Measurements from ENCODE around the gene BACE1-AS.

BACE1-AS gene

DNA sequence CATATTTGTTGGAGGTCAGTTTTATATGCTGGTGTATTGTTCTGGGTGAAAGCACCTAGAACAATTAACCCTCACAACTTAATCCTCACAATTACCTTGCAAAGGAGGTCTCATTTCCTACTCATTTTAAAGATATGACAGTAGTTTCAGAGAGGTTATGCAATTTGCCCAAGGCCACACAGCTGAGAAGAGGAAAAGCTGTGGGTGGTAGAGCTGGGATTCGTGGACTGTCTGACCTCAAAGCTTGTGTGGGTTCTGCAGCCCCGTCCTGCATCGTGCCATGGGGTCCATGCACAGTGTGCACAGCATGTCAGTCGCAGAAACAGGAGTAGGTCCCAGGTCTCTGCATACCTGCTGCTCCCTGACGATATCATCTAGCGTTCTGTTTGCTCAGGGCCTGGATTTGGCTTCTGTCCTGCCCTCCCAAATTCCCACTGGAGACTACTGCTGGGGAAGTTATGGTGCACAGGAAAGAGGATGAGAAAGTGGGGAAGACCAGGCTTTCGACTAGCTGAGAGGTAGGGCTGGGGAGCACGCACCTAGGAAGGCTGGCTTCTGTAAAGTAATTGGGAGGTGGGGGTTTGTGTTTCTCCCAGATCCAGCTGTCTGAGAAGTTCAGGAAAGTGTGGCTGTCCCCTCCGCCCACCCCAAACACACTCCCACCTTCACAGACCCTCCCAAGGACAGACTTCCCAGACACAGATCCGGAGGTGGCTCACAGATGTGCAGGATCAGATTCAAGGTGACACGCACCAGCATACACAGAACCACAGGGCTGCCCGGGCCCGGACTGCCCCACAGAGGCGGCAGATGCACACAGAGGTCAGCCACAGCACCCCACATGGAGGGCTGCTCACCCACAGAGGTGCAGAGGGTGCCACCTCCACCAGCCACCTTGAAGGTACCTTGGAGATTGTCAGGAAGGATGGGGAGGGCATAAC, 23.0 kb downstream of the BACE1-AS start:
- no peaks in the 10 kb centered on the region for H4K20me1 ChIP-seq (ENCODE audit: insufficient read depth, low read length)
- no peaks in the 10 kb centered on the region; the same call in none of the 2 replicates for H3K27me3 ChIP-seq (replicated peaks; ENCODE audit: insufficient read depth, low read length)
- no peaks in the 10 kb centered on the region for H3K79me2 ChIP-seq (ENCODE audit: low read length)
- H3K9me3 ChIP-seq (replicated peaks; ENCODE audit: insufficient read depth, low read length): no peaks in the 10 kb centered on the region
- no peak overlapping the region for H3K27ac ChIP-seq (ENCODE audit: low read length)
- DNase-seq: no peak
- no peak for TF ChIP-seq EZH2phosphoT487 (IDR thresholded peaks at IDR 0.05; ENCODE audit: low read length)
- TF ChIP-seq, protein P1, sequence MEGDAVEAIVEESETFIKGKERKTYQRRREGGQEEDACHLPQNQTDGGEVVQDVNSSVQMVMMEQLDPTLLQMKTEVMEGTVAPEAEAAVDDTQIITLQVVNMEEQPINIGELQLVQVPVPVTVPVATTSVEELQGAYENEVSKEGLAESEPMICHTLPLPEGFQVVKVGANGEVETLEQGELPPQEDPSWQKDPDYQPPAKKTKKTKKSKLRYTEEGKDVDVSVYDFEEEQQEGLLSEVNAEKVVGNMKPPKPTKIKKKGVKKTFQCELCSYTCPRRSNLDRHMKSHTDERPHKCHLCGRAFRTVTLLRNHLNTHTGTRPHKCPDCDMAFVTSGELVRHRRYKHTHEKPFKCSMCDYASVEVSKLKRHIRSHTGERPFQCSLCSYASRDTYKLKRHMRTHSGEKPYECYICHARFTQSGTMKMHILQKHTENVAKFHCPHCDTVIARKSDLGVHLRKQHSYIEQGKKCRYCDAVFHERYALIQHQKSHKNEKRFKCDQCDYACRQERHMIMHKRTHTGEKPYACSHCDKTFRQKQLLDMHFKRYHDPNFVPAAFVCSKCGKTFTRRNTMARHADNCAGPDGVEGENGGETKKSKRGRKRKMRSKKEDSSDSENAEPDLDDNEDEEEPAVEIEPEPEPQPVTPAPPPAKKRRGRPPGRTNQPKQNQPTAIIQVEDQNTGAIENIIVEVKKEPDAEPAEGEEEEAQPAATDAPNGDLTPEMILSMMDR (IDR thresholded peaks at IDR 0.05; ENCODE audit: low read length): no peak
- TF ChIP-seq EZH2 (optimal IDR thresholded peaks at IDR 0.05; ENCODE audit: low read depth, low read length): no peak
- no peaks in the 10 kb centered on the region for H3K36me3 ChIP-seq (replicated peaks; ENCODE audit: insufficient read depth, low read length)
- H3K4me3 ChIP-seq (ENCODE audit: low read length): no peak overlapping the region
- H3K9ac ChIP-seq (ENCODE audit: low read length): no peak overlapping the region
- H3K4me2 ChIP-seq (ENCODE audit: low read depth, low read length): no peak overlapping the region
- no peaks in the 10 kb centered on the region for H3F3A ChIP-seq (ENCODE audit: insufficient read depth, low read length)
- H3K9me2 ChIP-seq (replicated peaks; ENCODE audit: insufficient read depth, low read length): no peaks in the 10 kb centered on the region
- no peak overlapping the region for H2AFZ ChIP-seq (ENCODE audit: low read length)
- no peaks in the 10 kb centered on the region for H3K4me1 ChIP-seq (ENCODE audit: low read length)

DNA sequence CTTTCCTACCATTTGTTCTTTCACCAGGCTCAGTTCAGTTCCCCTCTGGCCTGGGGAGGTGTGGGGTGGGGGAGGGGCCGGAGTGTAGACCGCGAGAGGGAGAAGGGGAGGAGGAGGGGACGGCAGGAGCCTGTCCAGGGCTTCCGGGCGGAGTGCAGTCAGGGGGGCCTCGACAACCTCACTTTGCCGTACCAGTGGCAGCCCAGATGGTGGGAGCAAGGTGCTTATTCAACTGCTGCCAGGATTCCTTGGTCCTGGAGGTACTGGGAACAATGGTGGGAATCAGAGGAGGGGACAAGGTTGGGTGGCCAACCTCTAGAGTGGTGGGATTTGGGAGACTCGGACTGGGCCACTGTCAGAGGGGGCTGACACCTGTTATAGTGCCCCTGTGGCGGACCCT, 23.7 kb downstream of the BACE1-AS start:
- H2AFZ ChIP-seq (ENCODE audit: low read length): no peak overlapping the region
- H3K9ac ChIP-seq (ENCODE audit: low read length): no peak overlapping the region
- no peak overlapping the region for H3K4me3 ChIP-seq (ENCODE audit: low read length)
- no peaks in the 10 kb centered on the region; the same call in none of the 2 replicates for H3K27me3 ChIP-seq (replicated peaks; ENCODE audit: insufficient read depth, low read length)
- no peaks in the 10 kb centered on the region for H4K20me1 ChIP-seq (ENCODE audit: insufficient read depth, low read length)
- no peaks in the 10 kb centered on the region for H3K9me3 ChIP-seq (replicated peaks; ENCODE audit: insufficient read depth, low read length)
- no peak overlapping the region for H3K27ac ChIP-seq (ENCODE audit: low read length)
- no peaks in the 10 kb centered on the region for H3K79me2 ChIP-seq (ENCODE audit: low read length)
- no peaks in the 10 kb centered on the region for H3K36me3 ChIP-seq (replicated peaks; ENCODE audit: insufficient read depth, low read length)
- no peak for DNase-seq
- H3K4me1 ChIP-seq (ENCODE audit: low read length): no peaks in the 10 kb centered on the region
- TF ChIP-seq, protein P1 (IDR thresholded peaks at IDR 0.05; ENCODE audit: low read length): no peak
- TF ChIP-seq EZH2phosphoT487 (IDR thresholded peaks at IDR 0.05; ENCODE audit: low read length) (no peak), EZH2 (optimal IDR thresholded peaks at IDR 0.05; ENCODE audit: low read depth, low read length) (no peak)
- no peak overlapping the region for H3K4me2 ChIP-seq (ENCODE audit: low read depth, low read length)
- H3F3A ChIP-seq (ENCODE audit: insufficient read depth, low read length): no peaks in the 10 kb centered on the region
- no peaks in the 10 kb centered on the region for H3K9me2 ChIP-seq (replicated peaks; ENCODE audit: insufficient read depth, low read length)

DNA sequence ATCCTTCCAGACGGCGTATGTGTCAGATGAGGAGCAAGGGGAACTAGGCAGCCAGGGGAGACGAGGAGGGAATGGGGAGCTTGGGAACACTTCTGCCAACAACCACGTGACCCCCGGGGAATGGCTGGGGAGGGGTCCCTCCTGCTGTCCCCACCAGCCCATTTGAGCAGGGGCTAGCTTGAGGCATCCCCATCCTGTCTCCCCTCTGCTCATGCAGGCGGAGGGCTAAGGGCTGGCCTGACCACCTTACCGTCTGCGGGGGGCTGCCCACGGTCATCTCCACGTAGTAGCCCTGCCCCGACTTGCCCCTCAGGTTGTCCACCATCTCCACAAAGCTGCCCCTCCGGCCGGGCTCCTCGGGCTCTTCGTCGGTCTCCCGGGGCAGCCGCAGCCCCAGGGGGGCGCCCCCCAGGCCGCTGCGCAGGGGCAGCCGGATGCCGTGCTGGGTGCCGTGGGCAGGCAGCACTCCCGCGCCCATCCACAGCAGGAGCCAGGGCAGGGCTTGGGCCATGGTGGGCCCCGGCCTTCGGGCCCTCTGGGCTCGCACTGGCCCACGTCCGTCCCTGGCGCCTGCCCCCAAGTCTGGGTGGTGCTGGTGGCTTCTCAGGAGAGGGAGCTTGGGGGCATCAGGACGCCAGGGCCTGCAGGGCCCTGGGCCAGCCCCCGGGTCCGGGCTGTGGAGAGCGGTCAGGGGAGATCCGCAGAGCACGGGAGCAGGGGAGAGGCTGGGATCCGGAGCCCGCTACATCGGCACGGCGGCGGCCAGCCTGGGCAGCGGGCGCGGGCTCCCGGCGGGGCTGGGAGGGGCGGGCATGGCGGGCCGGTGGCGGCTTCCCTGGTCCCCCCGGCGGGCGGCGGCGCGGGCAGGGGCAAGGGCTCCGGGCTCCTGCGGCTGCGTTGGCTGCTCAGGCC, 24.4 kb downstream of the BACE1-AS start:
- TF ChIP-seq EZH2phosphoT487 (IDR thresholded peaks at IDR 0.05; ENCODE audit: low read length) (no peak), EZH2 (optimal IDR thresholded peaks at IDR 0.05; ENCODE audit: low read depth, low read length) (no peak)
- TF ChIP-seq, protein P1 (IDR thresholded peaks at IDR 0.05; ENCODE audit: low read length): no peak
- Histone ChIP-seq H3K27ac (ENCODE audit: low read length) (no peak overlapping the region), H3F3A (ENCODE audit: insufficient read depth, low read length) (no peaks in the 10 kb centered on the region), H3K9me2 (replicated peaks; ENCODE audit: insufficient read depth, low read length) (no peaks in the 10 kb centered on the region), H3K4me3 (ENCODE audit: low read length) (no peak overlapping the region; the same call in 1 of the 2 replicates), H3K36me3 (replicated peaks; ENCODE audit: insufficient read depth, low read length) (no peaks in the 10 kb centered on the region), H4K20me1 (ENCODE audit: insufficient read depth, low read length) (no peaks in the 10 kb centered on the region), H2AFZ (ENCODE audit: low read length) (no peak overlapping the region), H3K9me3 (replicated peaks; ENCODE audit: insufficient read depth, low read length) (no peaks in the 10 kb centered on the region), H3K27me3 (replicated peaks; ENCODE audit: insufficient read depth, low read length) (no peaks in the 10 kb centered on the region; the same call in none of the 2 replicates), H3K9ac (ENCODE audit: low read length) (no peak overlapping the region), H3K4me1 (ENCODE audit: low read length) (no peaks in the 10 kb centered on the region), H3K4me2 (ENCODE audit: low read depth, low read length) (no peak overlapping the region; the same call in 1 of the 2 replicates), H3K79me2 (ENCODE audit: low read length) (no peaks in the 10 kb centered on the region)
- no peak for DNase-seq

Measured in MM.1S (cell line).